Measurements from ENCODE around the gene ACVR2B. TPM values are rescaled to one million over a fixed set of nuclear protein-coding genes. Genes with fewer than 3 reads are reported as not detected.

ACVR2B gene
- polyA plus RNA-seq, 1 donor from 2014 or later = 33.3 TPM

Small RNA genes lying within 50 kb of the gene (small RNA-seq; reads per million reads assigned to genes)
- 0 to 1.2 (median 0) reads per million in 3 experiments for gene RF00019

Other genes with a start within 250 kb of the ACVR2B start
- 0.16 TPM in 1 of 2 replicates, not detected in the other for gene SLC22A13, start 188.1 kb upstream of the ACVR2B start, polyA plus RNA-seq
- gene SLC22A14, start 171.6 kb upstream of the ACVR2B start, polyA plus RNA-seq = 0.16 and 0.25 TPM in 2 replicates
- 0.50 and 1.8 TPM in 2 replicates for gene XYLB, start 107.1 kb upstream of the ACVR2B start, polyA plus RNA-seq
- 44.4 and 45.6 TPM in 2 replicates for gene EXOG, start 42.5 kb downstream of the ACVR2B start, polyA plus RNA-seq
- 0.24 TPM in 1 of 2 replicates, not detected in the other for gene SCN5A, start 195.8 kb downstream of the ACVR2B start, polyA plus RNA-seq